Mucosa of rectum (tissue), 2 donors: ENCODE measurements around the gene MAP2K2.

ENCODE experiments used
- H3K27ac ChIP-seq, 2 donors: one replicate each; pipeline ENCODE4 v1.7.0; 2013; ENCODE audit warnings: inconsistent platforms in 2 of 2, low read depth in 2 of 2, low read length in 2 of 2
- H3K27me3 ChIP-seq, 2 donors: one replicate each; pipeline ENCODE4 v1.7.0; 2013; ENCODE audit warnings: low read length in 2 of 2; ENCODE audit not compliant: control insufficient read depth in 2 of 2, insufficient read depth in 2 of 2
- H3K36me3 ChIP-seq, 2 donors: one replicate each; pipeline ENCODE4 v1.7.0; 2013; ENCODE audit warnings: low read length in 2 of 2; ENCODE audit not compliant: control insufficient read depth in 2 of 2, insufficient read depth in 2 of 2
- H3K4me1 ChIP-seq, 2 donors: one replicate each; pipeline ENCODE4 v1.7.0; 2013; ENCODE audit warnings: low read length in 2 of 2, mild to moderate bottlenecking in 1 of 2; ENCODE audit not compliant: control insufficient read depth in 2 of 2, insufficient read depth in 2 of 2
- H3K4me3 ChIP-seq, 2 donors: one replicate each; pipeline ENCODE4 v1.7.0; 2013; ENCODE audit warnings: low read length in 2 of 2
- H3K9ac ChIP-seq, 2 donors: one replicate each; pipeline ENCODE4 v1.7.0; 2013; ENCODE audit warnings: low read length in 2 of 2, low read depth in 1 of 2, mild to moderate bottlenecking in 1 of 2
- H3K9me3 ChIP-seq, 2 donors: one replicate each; pipeline ENCODE4 v1.7.0; 2013; ENCODE audit warnings: low read length in 2 of 2; ENCODE audit not compliant: control insufficient read depth in 2 of 2
- donor health status: healthy.
- donor health status: Normal muscosa, but diverticular disease.

Gene MAP2K2

DNA sequence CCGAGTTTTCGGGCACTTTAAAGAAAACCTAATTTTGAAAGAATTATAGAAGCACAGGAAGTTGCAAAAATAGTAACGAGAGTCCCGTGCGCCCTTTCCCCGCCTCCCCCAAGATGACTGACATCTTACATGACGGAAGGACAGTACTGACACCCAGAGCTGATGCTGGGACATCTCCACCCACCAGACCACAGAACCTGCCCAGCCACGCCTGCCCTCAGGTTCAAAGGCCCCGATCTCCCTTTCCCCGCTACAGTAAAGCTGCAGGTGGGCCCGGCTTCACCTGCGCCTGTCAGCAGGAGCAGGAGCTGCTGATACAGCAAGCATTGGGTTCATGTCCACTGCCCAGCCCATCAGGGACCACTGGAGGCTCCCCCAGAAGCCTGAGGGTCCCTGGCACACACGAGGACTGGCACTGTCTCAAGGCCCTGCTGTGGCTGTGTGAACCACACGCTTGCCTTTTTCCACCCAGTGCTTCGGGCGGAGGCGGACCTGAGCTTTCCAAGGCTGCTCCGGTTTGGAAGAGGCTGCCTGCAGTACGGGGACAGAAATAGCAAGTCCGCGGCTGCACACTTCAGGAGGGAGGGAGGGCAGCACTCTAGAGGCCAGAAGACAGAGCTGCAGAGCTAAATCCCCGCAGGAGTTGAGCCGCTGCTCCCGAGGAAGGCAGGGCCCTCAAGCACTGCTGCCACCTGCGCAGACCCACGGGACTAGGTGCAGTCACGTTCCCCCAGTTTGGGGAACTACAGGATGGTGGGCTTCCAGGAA, 8.7 kb downstream of the MAP2K2 start:
- Histone ChIP-seq H3K27me3 (no peaks in the 10 kb centered on the region), H3K4me1 (peaks cover 3 to 7% of the 10 kb centered on the region in 2 donors), H3K27ac (peak overlapping the region in 1 of 2 donors; percentile 48), H3K36me3 (peaks cover 35 to 48% of the 10 kb centered on the region in 2 donors), H3K4me3 (no peak overlapping the region), H3K9me3 (no peaks in the 10 kb centered on the region), H3K9ac (no peak overlapping the region)

DNA sequence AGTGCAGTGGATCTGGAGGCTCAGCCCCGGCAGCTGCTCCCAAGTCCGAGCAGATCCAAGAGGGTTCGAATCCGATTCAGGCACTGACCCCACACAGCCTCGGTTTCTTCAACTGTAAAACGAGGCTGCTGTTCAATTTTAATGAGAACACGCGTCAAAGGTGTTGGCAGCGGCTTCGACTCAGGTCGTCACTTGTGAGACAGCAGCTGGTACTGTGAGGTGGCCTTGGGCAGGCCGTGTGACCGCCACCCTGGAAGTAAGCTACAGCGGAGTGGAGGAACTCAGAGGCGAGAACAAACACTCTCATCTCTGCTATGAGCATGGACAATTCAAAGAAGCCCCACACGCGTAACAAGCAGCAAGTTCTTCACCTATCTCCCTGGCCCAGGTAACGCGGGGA, 9.7 kb downstream of the MAP2K2 start:
- Histone ChIP-seq H3K9me3 (no peaks in the 10 kb centered on the region), H3K4me3 (no peak overlapping the region), H3K9ac (no peak overlapping the region), H3K4me1 (peaks cover 3 to 8% of the 10 kb centered on the region in 2 donors), H3K27me3 (no peaks in the 10 kb centered on the region), H3K36me3 (peaks cover 34 to 49% of the 10 kb centered on the region in 2 donors), H3K27ac (no peak overlapping the region)

DNA sequence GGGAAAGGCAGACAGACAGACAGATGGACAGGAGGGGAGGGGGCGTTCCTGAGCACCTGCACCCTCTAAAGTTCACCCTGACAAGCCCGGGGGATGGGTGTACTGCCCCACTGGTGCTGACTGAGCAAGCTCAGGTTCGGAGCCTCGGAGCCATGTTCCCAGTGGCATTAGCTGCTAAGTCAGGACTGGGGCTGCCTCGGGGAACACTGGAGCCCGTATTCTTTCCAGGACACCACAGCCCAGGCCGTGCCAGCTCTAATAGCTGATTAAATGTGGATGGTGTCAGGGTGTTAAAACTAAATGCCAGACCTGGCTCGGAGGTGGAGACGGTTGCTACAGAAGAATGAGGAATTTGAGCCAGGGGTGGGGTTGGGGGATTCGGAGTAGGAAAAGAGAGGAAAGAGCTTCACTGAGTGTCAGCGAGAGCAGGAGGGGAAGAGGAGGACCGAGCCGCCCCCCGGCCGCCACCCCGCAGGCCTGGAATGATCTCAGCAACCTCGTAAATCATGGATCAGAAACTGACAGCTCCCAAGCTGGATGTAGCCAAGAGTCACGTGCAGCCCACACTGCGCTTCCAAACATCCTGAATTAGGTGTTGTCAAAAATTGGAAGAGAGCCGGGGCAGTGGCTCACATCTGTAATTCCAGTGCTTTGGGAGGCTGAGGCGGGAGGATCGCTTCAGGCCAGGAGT, 10.4 kb downstream of the MAP2K2 start:
- Histone ChIP-seq H3K36me3 (peaks cover 41 to 53% of the 10 kb centered on the region in 2 donors), H3K4me1 (peaks cover 3 to 10% of the 10 kb centered on the region in 2 donors), H3K9me3 (no peaks in the 10 kb centered on the region), H3K9ac (no peak overlapping the region), H3K4me3 (no peak overlapping the region), H3K27ac (no peak overlapping the region), H3K27me3 (no peaks in the 10 kb centered on the region)

DNA sequence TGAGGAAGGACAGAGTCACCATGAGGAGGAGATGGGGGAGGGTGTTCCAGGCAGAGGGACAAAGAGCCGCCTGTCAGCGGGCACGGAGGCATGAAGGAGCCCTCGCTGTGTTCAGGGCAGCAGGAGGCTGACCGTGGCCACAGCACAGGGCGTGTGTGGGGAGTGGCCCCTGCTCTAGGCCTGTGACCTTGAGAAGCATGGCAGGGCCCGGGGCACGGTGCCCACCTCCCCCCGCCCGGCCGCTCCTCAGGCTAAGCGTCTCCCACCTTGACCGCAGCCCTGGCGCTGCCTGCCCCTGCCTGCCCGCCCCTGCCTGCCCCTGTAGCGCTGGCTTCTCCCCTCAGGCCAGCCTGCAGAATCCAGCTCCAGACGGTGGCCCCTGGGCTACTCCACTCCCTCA, 11.6 kb downstream of the MAP2K2 start:
- Histone ChIP-seq H3K9me3 (no peaks in the 10 kb centered on the region), H3K27ac (no peak overlapping the region), H3K4me1 (peaks cover 3 to 10% of the 10 kb centered on the region in 2 donors), H3K4me3 (no peak overlapping the region), H3K9ac (no peak overlapping the region), H3K36me3 (peaks cover 48 to 57% of the 10 kb centered on the region in 2 donors), H3K27me3 (no peaks in the 10 kb centered on the region)

GRCh38 chr19:4109626-4109945, 14.3 kb downstream of the MAP2K2 start:
- Histone ChIP-seq H3K36me3 (peaks cover 42 to 45% of the 10 kb centered on the region in 2 donors), H3K4me3 (no peak overlapping the region), H3K27me3 (no peaks in the 10 kb centered on the region), H3K4me1 (peaks cover 0 to 3% of the 10 kb centered on the region in 2 donors), H3K27ac (peak overlapping the region in 1 of 2 donors; percentile 65), H3K9me3 (no peaks in the 10 kb centered on the region), H3K9ac (no peak overlapping the region)

DNA sequence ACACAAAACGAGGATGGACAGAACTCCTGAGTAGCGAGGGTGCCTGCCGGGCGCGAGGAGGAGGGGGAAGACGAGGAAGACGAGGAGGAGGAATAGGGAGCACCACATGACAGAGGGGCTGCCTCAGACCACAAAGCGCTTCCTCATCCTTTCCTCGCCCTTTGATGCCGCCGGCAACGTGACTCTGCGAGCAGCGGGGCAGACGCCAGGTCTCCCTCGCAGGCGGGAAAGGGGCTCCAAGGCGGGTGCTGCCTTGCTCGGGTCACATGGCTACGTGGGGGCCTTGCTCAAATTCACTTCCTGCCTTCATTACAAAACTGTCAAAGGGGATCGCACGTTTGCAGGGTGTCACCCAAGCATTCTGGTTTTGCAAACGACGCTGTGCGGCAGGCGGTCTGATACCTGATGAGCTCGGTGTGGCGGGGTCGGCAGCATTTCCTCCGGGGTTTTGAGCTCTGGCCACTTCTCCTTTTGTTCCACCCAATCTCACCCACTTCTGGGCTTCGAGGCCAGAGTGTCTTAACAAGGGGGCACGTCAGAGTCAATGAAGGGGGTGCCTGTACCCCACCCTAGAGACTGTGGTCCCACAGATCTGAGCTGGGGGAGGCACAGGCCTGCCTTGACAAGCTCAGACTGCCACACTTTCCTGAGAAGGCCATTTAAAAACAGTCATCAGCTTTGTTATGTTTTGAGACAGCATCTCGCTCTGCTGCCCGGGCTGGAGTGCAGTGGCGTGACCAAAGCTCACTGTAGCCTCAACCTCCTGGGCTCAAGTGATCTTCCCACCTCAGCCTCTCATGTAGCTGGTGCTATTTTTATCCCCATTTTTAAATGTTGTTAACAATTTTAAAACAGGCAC, 14.9 kb downstream of the MAP2K2 start:
- H3K4me3 ChIP-seq, result peak overlapping the region in 1 of 2 donors; percentile 31
- no peaks in the 10 kb centered on the region for H3K27me3 ChIP-seq
- H3K27ac ChIP-seq, result peak overlapping the region; percentile 57 to 65
- H3K36me3 ChIP-seq, result peaks cover 38 to 40% of the 10 kb centered on the region in 2 donors
- peak overlapping the region in 1 of 2 donors; percentile 6 for H3K9ac ChIP-seq
- H3K9me3 ChIP-seq, result no peaks in the 10 kb centered on the region
- H3K4me1 ChIP-seq, result peaks cover 0 to 3% of the 10 kb centered on the region in 2 donors

GRCh38 chr19:4103080-4103433, 20.9 kb downstream of the MAP2K2 start:
- peaks cover 39 to 46% of the 10 kb centered on the region in 2 donors for H3K36me3 ChIP-seq
- H3K9me3 ChIP-seq, result no peaks in the 10 kb centered on the region
- no peaks in the 10 kb centered on the region for H3K4me1 ChIP-seq
- no peak overlapping the region for H3K27ac ChIP-seq
- no peak overlapping the region for H3K9ac ChIP-seq
- no peaks in the 10 kb centered on the region for H3K27me3 ChIP-seq
- H3K4me3 ChIP-seq, result no peak overlapping the region

GRCh38 chr19:4102339-4103079, 21.4 kb downstream of the MAP2K2 start:
- peaks cover 38 to 48% of the 10 kb centered on the region in 2 donors for H3K36me3 ChIP-seq

GRCh38 chr19:4101496-4101770, 22.5 kb downstream of the MAP2K2 start:
- H3K27me3 ChIP-seq, result no peaks in the 10 kb centered on the region
- H3K4me3 ChIP-seq, result no peak overlapping the region
- no peak overlapping the region for H3K27ac ChIP-seq
- no peaks in the 10 kb centered on the region for H3K9me3 ChIP-seq
- H3K4me1 ChIP-seq, result peaks cover 3% of the 10 kb centered on the region in 2 donors
- no peak overlapping the region for H3K9ac ChIP-seq
- H3K36me3 ChIP-seq, result peaks cover 39 to 44% of the 10 kb centered on the region in 2 donors

More at GRCh38 chr19:4102339-4103079, 21.4 kb downstream of the MAP2K2 start:
- Histone ChIP-seq H3K9me3 (no peaks in the 10 kb centered on the region), H3K27me3 (no peaks in the 10 kb centered on the region), H3K27ac (no peak overlapping the region), H3K9ac (no peak overlapping the region), H3K4me3 (no peak overlapping the region), H3K4me1 (no peaks in the 10 kb centered on the region)
